ENCODE data around the gene RXRA.

The RXRA gene

DNA sequence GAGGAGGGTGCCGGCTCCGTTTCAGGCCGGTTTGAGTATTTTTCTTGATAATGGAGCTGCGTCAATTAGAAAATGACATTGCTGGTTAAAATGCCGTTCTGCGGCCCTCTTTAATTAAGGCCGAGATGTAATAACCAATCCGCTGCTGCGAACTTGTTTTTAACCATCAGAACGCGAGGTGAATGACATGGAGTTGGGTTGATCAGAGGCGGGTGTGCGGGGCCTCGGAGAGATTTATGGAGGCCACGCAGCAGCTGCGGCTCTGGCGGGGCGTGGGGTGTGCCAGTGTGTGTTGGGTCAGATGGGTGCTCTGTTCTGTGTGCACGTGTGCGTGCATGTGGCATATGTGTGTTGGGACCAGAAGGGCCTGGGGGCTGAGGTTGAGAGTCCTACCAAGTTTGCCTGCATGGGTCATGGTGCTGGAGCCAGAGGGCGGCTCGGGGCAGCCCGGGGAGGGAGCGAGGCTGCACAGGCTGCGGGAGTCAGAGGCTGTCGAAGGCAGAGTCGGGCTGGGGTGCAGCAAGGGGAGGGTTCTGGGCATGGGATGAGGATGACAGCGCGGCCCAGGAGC lies 25.4 kb downstream of the RXRA start:
- DNase-seq (ENCODE audit: low read depth in 1 of 2, low spot score in 1 of 2): no peak

DNA sequence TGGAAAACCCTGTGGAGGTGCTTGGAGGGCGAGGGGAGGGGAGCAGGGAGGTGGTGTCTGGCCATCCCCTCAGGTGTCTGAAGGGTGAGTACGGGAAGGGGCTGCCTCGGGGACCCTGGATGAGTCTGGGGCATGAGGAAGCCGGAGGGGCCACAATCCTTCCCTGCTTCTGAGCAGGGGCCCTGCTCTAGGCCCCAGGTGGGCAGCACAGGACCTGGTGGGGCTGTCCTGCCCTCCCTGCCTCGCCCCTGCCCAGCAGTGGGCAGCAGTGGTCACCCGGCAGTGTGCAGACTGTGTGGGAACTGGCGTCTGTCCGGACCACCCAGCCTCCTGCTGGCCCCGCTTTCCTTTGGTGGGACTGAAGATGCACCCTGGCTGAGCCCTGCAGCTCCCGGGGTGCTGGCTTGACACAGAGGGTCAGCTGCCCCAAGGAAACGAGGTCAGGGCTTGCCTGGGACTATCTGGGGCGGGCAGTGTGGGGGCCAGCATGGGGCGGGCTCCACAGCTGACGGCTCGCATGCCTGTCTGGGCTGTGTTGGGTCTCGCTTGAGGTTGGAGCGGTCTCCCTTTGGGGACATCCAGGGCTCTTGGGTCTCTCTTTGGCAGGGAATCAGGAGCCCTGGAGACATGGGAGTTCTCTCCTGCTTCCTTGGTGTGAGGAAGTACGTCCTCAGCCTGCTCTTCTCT lies 26.1 kb downstream of the RXRA start:
- no peak for DNase-seq (ENCODE audit: low read depth in 1 of 2, low spot score in 1 of 2)

DNA sequence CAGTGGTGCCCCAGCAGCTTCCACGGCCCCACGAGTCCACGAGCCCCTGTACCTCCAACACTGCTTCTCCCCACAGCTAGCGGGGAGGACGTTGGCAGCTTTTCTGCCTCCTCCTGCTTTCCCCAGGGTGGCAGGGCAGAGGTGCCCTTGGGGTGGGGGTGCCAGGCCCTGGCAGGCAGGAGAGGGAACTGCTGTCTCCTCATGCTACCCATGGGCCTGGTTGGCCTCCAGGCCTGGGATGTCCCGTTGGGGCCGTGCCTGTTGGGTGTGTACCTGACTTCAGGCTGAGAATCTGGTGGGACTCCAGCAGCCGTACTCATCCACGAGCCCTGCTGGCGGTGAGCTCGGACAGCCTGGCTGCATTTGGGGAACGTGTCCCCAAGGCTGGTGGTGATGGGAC lies 27.3 kb downstream of the RXRA start:
- no peak for DNase-seq (ENCODE audit: low read depth in 1 of 2, low spot score in 1 of 2)

DNA sequence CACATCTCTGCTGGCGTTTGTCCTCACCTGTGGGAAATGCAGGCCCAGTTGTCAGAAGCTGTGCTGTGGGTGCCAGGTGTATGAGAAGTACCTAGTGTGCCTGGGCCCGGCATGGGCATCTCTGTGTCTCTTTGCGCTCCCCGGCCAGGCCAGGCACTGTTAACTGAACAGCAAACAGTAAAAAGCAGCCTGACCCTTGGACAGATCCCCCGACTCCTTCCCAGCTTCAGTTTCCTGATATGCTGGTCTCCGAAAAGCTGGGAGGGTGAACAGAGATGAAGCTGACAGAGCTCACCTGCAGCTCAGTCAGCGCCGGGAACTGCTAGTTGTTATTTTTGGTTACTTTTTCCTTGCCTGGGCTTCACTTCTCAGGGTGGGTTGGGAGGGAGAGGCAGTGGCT lies 28.9 kb downstream of the RXRA start:
- no peak for DNase-seq (ENCODE audit: low read depth in 1 of 2, low spot score in 1 of 2)

DNA sequence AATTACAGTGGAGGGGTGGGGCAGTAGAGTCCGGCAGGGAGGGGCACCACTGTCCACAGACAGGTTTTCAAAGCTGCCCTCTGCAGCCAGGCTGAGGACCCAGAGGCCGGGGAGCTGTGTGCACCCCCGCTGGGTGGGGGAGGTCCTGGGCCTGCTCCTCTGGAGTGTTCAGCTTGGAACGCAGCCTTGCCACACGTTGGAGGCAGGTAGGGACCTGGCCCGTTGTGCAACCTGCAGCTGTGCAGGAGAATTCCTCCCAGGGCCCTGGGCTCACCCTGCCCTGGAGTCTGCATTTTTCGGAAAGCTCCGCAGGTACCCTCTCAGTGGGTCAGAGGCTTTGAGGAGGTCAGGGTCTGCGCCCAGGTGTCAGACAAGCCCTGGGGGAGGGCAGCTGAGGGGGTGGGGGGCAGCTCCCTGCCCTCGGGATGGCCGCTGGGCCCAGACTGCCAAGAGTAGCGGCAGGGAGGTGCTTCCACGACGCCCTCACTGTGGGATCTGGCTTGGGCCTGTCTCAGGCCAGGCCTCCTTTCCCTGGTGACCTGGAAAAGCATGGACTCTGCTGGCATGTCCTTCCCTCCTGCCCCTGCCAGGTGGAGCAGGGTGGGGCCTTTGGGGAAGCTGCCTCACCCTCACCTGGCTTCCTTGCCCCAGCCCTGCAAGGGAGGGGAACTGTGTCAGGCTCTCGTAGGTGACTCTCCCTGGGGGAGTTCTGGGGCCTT lies 29.5 kb downstream of the RXRA start:
- no peak for DNase-seq (ENCODE audit: low read depth in 1 of 2, low spot score in 1 of 2)

DNA sequence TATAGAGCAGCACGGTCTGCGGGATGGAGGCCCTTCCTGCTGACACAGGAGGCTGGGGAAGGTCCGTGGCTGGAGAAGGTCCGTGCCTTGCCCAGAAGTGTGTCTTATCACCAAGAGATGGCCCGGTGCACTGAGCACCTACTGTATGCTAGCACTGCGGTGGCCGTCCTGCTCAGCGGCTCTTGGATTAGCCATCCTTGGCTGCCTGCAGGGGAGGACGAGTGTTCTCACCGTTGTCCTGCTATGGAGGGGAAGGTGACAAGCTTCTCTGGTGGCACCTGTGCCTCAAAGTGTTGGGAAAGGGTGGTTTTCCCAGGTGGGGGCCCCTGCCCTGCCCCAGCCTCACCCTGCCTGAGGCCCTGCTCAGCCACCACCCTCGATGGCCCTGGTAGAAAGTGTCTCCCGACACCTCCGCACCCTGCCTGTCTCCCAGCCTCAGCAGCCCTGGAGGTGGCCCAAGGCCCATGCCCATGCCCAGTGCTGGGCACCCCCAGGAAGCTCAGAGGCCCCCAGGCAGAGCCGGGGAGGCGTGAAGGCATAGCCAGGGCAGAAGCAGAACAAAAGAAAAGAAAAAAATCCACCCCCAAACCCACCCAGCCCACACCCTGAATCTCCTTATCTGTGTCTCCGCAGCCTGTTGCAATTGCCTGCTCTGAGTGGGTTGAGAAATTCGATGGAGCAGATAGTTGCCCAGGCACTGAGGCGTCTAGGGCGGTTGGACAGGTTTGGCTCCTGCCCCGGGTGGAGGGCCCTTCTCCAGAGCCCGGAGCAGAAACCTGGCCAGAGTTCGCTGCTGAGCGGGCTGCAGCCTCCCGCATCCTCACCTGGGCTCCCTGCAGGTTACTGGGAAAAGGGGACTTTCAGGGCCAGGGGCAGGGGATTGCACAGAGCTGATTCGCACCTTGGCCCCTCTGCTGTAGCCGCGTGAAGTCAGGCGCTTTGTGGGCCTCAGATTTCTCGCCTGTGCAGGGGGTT lies 30.5 kb downstream of the RXRA start:
- DNase-seq (ENCODE audit: low read depth in 1 of 2, low spot score in 1 of 2): no peak

DNA sequence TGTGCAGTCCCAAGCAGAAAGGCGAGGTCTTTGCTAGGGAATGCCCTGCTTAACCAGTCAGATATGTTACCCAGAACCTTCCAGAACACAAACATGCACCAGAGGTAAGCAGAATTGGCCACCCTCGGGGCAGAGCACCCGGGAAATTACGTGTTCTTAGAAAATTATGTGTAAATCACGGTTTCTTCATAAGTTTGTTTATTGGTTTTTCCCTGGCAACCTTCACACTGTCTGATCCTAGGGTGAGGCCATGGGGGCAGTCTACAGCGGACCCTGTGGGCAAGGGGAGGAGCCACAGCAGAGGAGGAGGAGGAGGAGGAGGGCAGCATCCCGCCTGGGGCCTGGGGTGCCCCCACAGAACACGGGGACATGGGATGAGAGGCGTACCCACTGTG lies 31.4 kb downstream of the RXRA start:
- DNase-seq (ENCODE audit: low read depth in 1 of 2, low spot score in 1 of 2): no peak

DNA sequence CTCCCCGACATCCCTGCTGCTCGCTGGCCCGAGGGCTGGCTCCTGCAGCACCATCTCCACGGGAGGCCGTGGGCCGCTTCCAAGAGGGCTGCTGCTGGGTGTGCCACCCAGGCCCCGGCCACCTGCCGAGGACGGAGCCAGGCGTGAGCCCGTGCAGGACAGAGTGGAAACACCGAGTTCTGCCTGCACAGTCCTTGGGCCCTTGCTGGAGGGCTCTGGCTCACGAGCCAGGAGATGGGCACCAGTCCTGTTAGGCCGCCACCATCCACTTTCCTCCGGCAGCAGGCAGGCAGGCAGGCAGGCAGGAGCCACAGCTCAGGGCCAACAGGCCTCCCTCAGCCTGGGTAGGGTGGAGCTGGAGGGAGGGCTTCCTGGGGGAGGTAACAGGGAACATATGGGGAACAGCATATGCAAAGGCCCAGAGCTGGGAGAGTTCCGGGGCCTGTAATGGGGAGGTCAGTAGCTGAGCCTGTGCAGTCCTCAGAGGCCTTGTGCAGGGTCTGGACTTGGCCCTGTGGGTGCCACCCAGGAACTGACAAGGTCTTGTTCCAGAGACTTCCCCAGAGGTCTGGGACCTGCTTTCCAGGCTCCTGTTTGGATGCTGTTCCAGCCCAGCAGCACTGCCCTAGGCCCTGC lies 31.9 kb downstream of the RXRA start:
- DNase-seq (ENCODE audit: low read depth in 1 of 2, low spot score in 1 of 2): no peak

DNA sequence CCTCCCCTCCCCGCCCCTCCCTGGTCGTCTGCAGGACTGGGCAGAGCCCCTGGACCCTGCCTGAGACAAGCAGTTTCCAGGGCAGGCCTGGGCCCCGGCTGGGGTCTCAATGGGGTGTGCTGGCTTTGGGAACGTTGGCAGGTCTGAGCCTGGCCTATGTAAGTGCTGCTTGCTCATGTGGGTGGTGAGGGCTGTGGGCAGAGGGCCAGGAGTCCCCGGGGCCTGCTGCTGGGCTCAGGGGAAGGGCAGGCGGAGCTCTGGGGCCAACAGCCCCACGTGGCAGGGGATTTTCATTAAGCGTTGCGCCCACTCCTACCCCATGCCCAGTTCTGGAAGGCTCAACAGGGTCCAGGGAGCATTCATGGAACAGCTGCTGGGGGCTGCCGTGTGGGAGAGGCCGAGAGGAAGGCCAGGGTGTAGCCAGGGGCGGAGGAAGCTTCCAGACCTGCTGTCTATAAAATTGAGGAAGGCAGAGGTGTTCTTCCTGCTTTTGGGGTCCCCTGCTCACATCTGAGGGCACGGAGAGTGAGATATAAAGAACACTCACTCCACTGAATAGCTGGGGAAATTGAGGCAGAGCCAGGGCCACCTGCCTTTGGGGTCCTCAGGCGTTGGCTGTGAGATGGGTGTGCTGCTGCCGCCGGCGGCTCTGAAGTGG lies 32.5 kb downstream of the RXRA start:
- DNase-seq (ENCODE audit: low read depth in 1 of 2, low spot score in 1 of 2): no peak

DNA sequence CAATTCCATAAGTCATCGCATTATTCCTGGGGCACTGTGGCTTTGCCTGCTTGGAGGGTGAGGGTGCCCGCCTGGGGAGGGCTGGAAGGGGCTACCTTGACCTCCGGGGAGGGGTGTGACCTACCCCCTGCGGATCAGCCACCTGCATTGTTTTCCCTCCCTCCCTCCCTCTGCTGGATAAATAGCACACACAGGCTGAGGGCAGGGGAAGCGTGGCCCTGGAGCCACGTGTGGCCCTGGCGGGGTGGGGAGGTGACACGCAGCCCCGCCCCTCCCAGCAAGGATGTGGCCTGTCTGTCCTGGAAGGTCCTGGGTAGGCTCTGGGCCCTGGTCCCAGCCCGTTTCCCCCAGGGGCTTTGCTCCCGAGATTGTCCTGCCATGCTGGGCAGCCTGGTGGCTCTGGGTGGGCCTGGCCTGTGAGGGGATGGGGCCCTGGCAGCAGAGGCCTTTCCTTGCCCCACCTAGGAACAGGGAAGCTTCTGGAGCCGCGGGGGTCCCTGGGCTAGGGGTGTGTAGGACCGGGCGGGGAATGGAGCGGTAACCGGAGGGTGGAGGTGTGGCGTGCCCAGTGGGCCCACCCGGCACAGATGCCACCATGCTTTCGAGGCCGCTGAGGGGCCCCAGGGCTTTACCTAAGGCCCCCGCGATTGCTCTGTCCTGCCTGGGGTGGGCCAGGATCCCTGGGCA lies 33.4 kb downstream of the RXRA start:
- DNase-seq (ENCODE audit: low read depth in 1 of 2, low spot score in 1 of 2): no peak

DNA sequence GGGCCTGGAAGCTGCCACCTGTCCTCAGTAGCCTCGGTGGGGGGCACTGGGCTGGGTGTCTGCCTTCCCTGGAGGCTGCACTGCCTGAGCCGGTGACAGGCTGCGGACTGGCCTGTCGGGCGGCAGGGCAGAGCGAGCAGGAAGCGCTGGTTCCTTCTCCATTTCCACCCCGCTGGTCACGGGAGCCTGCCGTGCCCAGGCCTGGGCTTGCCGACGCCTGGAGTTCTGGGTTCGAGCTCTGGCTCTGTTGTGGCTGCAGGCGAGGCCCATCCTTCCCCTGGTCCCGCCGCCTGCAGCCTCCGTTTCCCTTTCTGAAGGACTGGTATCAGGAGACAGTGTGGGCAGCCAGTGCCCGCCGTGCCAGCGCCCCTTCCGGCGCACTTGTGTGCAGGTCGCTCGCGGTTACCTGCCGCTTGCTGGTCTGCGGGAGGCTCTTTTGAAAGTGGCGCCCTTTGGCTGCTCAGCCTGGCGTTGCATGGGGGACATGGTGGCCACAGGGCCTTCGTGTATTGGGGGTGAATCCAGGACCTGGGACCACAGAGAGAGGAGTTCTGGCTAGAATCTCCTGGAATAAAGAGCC lies 34.0 kb downstream of the RXRA start:
- no peak for DNase-seq (ENCODE audit: low read depth in 1 of 2, low spot score in 1 of 2)

DNA sequence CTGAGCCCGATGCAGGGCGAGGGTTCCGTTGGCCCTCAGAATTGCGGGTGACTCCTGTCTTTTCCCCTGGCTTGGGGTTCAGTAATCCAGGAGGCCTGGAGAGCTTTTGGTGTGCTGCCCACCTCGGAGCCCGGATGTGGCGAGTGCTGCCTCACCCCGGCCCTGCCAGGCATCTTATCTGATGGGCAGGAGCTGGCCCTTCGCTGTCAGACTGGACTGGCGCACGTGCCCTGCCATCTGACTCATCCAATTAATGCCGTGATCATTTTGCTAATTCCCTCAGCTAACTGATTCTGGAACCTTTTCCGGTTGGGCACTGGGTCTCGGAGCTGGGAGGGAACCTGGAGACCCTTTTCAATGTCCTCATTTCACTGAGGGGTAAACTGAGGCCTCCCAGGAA lies 34.6 kb downstream of the RXRA start:
- DNase-seq (ENCODE audit: low read depth in 1 of 2, low spot score in 1 of 2): no peak

DNA sequence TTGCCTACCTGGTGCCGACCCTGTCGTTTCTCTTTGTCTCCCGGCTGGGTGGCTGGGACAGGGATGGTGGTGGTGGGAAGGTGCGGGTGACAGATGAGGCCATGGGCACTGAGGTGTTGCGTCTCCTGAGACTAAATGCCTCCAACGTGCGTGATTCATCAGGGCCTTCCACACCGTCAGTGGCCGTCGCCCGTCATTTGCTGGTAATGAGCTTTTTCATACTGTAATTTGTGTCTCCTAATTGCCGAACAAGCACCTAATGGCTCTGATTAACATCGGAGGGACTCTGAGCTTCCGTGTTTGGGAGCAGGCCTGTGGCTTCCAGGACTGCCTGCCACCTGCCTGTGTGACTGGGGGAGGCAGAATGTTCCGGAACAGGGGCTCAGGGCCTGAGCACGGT lies 35.2 kb downstream of the RXRA start:
- DNase-seq (ENCODE audit: low read depth in 1 of 2, low spot score in 1 of 2): no peak

DNA sequence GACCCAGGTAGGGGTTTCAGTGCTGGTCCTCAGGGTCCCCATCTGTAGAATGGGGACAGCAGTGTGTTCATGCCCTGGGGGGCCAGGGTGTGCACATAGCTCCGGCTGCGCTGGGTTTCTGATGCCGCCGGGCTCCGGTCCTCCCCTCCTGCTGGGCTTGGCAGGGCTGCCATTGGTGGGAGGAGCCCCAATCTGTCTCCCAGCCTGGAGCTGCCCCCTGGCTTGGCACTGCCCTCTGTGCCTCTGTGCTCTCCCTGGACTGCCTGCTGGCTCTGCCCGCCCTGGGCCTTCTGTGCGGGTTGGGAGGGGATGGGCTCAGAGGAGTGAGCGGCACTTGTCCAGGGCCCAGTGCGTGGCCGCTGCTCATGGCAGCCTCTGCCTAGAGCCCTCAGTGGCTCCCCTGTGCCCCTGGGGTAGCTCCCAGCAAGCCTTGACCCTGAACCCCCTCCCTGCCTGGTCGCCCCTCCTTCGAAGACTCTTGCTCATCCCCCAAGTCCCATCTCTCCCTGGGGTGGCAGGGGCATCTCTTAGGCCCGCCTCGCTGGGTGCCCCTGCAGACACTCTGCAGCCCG lies 35.7 kb downstream of the RXRA start:
- no peak for DNase-seq (ENCODE audit: low read depth in 1 of 2, low spot score in 1 of 2)

DNA sequence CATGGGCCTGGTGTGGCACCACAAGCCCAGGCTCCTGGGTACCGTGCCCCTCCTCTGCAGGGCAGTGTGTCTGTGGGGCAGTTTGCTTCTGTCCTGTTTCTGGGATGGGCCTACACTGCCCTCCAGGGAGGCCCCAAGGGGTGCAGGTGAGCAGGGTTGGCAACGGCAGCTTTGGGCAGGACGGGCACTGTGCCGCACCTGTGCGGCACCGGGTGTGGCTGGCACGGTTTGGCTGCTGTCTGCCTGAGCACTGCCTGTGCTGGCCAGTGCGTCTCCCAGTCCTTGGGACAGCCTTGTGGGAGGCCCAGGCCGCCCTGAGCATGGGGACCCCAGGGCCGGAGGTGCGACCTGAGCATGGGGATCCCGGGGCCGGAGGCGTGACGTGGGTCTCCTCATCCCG lies 37.2 kb downstream of the RXRA start:
- no peak for DNase-seq (ENCODE audit: low read depth in 1 of 2, low spot score in 1 of 2)

DNA sequence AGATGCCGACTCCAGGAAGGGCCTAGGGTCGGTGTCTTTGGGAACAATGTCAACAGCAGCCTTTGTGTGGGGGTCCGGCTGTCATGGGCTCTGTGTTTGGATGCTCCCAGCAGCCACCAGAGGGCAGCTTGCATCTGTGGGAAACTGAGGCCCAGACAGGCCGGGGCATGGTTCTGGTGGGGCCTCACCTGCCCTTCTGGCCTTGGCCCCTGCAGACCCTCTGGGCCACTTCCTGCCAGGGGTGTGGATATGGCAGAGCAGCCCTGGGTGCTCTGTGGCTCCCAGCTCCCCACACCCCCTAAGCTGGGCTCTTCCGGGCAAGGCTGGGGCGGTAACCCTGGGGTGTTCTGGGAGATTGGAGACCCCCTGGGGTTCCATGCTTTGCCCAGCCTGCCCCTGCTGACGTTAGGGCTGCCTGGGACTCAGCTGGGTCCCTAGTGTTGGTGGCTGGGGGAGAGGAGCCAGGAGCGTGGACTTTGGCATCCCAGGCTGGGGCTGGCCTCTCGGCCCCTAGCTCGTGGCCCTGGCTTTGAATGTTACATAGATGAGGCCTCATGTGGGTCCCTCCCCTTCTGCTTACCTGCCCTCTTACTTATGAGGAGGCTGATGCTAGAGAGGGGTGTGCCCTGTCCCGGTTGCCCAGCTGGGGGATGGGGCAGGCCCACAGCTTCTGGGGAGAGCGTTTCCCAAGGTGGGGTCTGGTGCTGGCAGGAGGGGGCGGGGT lies 38.3 kb downstream of the RXRA start:
- no peak for DNase-seq (ENCODE audit: low read depth in 1 of 2, low spot score in 1 of 2)

DNA sequence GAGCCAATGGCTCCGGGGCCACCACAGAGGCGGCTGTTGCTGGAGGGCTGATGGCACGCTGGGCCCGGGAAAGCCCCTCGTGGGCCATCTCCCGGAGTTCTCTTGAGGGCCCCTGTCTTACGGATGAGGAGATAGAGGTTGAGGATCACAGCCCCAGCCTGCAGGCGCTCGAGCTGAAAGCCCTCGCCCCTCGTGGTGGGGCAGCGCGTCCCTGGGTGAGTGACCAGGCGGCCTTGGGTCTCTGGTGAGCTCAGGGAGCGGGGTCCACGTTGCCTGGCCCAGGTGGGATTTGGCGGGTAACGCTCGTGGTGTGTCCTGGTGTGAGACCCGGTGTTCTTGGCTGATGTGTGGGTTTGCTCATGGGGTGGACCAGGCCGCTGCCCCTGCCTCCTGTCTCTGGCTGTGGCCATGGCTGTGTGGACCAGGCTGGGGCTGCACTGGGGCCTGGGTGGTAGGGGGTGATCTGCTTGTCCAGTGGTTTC lies 38.9 kb downstream of the RXRA start:
- DNase-seq (ENCODE audit: low read depth in 1 of 2, low spot score in 1 of 2): no peak

DNA sequence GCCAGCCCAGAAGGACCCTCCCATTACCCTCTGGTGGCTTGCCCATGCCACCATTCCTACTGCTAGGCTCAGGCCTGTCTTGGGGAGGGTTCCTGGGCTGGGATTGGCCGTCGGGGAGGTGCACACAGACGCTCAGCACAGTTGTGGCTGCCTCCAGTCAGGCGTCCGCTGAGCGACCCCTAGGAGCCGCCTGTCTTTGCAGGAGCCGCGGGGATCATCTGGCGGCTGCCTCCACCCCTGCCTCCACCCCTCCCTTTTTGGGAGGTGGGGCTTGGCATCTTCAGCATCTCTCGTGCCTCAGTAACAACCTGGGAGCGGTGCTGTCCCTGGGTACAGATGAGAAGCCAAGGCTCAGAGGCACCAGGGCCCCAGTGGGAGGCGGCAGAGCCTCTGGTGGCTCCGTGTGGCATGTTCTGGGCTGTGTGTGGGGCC lies 39.6 kb downstream of the RXRA start:
- no peak for DNase-seq (ENCODE audit: low read depth in 1 of 2, low spot score in 1 of 2)

Data from stimulated activated CD4-positive, alpha-beta T cell treated with anti-CD3 and anti-CD28 coated beads, Interleukin-15, amount 100 ng/mL, for 1 hour (primary cell).